Measurements from ENCODE around the gene LRRN3. TPM values are rescaled to one million over a fixed set of nuclear protein-coding genes. Genes with fewer than 3 reads are reported as not detected.

The LRRN3 gene
- total RNA-seq, 1 donor from 2014 or later, result 2.2 TPM

GRCh38 chr7:111096997-111097396 lies 6.1 kb downstream of the LRRN3 start:
- H3K27ac ChIP-seq (ENCODE audit: low read depth, low read length), result no peak overlapping the region
- no peaks in the 10 kb centered on the region for H4K20me1 ChIP-seq (ENCODE audit: insufficient read depth, low read length)
- no peak overlapping the region for H3K9ac ChIP-seq (ENCODE audit: low read length)
- H3K27ac Mint-ChIP-seq (ENCODE audit: unreplicated experiment), result no peak overlapping the region
- H3K36me3 Mint-ChIP-seq (ENCODE audit: low read depth, unreplicated experiment), result no peaks in the 10 kb centered on the region
- H3K4me1 Mint-ChIP-seq (ENCODE audit: low read depth, unreplicated experiment), result peaks cover 27% of the 10 kb centered on the region
- no peaks in the 10 kb centered on the region for H3K36me3 ChIP-seq (ENCODE audit: insufficient read depth, low read length)
- no peaks in the 10 kb centered on the region for H3K27me3 Mint-ChIP-seq (ENCODE audit: low read depth, unreplicated experiment)
- no peak overlapping the region for H3K4me2 ChIP-seq (ENCODE audit: low read length)
- H3K79me2 ChIP-seq (ENCODE audit: insufficient read depth, low read length), result no peaks in the 10 kb centered on the region
- no peak for TF ChIP-seq EZH2 (IDR thresholded peaks at IDR 0.05; ENCODE audit: insufficient read depth, low read length)
- TF ChIP-seq CTCF (IDR thresholded peaks at IDR 0.05; ENCODE audit: insufficient read depth, low read depth, low read length), result no peak
- no peak overlapping the region for H2AFZ ChIP-seq (ENCODE audit: low read depth, low read length)
- H3K9me3 Mint-ChIP-seq (ENCODE audit: unreplicated experiment), result no peaks in the 10 kb centered on the region
- H3K4me1 ChIP-seq (ENCODE audit: insufficient read depth, low read length), result peaks cover under 1% of the 10 kb centered on the region
- FAIRE-seq (no peak), DNase-seq (ENCODE audit: low read depth) (no peak)
- H3K4me3 ChIP-seq (ENCODE audit: insufficient read depth, low read depth, low read length), result no peak overlapping the region
- no peak overlapping the region for H3K4me3 Mint-ChIP-seq (ENCODE audit: unreplicated experiment)
- H3K9me3 ChIP-seq (ENCODE audit: insufficient read depth, low read depth, low read length), result no peaks in the 10 kb centered on the region
- H3K27me3 ChIP-seq (ENCODE audit: insufficient read depth, low read length), result no peaks in the 10 kb centered on the region

DNA sequence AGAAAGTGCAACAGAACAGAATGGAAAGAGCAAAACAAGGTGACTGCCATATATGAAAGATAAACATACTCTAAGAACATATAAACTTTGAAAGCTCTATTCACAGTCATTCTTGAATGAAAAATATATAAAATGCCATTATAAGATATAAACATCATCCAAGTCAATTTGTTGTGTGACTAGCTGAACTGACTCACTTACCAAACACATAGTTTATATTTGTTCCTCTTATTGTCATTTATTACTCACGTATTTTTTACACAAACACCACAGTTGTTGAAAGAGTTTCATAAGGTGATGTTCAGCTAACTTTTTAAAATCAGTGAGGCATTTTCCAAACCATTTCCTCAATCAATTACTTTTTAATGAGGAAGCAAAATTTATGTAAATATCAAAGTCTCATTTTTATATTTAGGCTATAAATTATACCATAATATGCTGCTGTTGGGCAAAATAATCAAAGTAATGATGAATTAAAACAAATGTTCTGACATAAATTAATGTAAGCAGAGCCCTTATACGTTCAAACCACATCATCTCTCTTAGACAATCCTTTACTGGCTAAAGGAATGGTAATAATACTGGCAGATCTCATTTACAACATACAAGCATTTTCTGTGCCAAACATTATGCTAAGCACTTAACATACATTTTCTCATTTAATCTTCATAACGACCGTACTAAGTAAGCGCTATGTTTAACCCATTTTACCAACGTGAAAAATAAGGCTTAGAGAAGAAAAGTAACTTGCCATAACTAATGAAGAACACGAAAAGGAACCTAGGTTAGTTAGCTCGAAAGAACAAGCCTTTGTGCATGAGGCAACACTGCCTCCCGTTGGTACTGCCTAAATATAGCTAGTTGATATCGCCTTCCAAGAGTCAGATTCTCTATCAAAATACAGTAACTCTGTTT lies 7.3 kb downstream of the LRRN3 start:
- H3K9ac ChIP-seq (ENCODE audit: low read length), result no peak overlapping the region
- no peaks in the 10 kb centered on the region for H3K27me3 Mint-ChIP-seq (ENCODE audit: low read depth, unreplicated experiment)
- peaks cover 15% of the 10 kb centered on the region for H3K4me1 Mint-ChIP-seq (ENCODE audit: low read depth, unreplicated experiment)
- FAIRE-seq (no peak), DNase-seq (ENCODE audit: low read depth) (no peak)
- no peaks in the 10 kb centered on the region for H3K27me3 ChIP-seq (ENCODE audit: insufficient read depth, low read length)
- H3K4me1 ChIP-seq (ENCODE audit: insufficient read depth, low read length), result no peaks in the 10 kb centered on the region
- peak overlapping the region; percentile 7 for H3K4me2 ChIP-seq (ENCODE audit: low read length)
- no peak overlapping the region for H3K27ac Mint-ChIP-seq (ENCODE audit: unreplicated experiment)
- H3K9me3 ChIP-seq (ENCODE audit: insufficient read depth, low read depth, low read length), result no peaks in the 10 kb centered on the region
- no peak overlapping the region for H2AFZ ChIP-seq (ENCODE audit: low read depth, low read length)
- no peaks in the 10 kb centered on the region for H3K36me3 ChIP-seq (ENCODE audit: insufficient read depth, low read length)
- no peak overlapping the region for H3K27ac ChIP-seq (ENCODE audit: low read depth, low read length)
- no peaks in the 10 kb centered on the region for H3K79me2 ChIP-seq (ENCODE audit: insufficient read depth, low read length)
- H4K20me1 ChIP-seq (ENCODE audit: insufficient read depth, low read length), result no peaks in the 10 kb centered on the region
- no peak overlapping the region for H3K4me3 ChIP-seq (ENCODE audit: insufficient read depth, low read depth, low read length)
- TF ChIP-seq EZH2 (IDR thresholded peaks at IDR 0.05; ENCODE audit: insufficient read depth, low read length) (no peak), CTCF (IDR thresholded peaks at IDR 0.05; ENCODE audit: insufficient read depth, low read depth, low read length) (peak; percentile 71)
- H3K36me3 Mint-ChIP-seq (ENCODE audit: low read depth, unreplicated experiment), result no peaks in the 10 kb centered on the region
- H3K9me3 Mint-ChIP-seq (ENCODE audit: unreplicated experiment), result no peaks in the 10 kb centered on the region
- no peak overlapping the region for H3K4me3 Mint-ChIP-seq (ENCODE audit: unreplicated experiment)

DNA sequence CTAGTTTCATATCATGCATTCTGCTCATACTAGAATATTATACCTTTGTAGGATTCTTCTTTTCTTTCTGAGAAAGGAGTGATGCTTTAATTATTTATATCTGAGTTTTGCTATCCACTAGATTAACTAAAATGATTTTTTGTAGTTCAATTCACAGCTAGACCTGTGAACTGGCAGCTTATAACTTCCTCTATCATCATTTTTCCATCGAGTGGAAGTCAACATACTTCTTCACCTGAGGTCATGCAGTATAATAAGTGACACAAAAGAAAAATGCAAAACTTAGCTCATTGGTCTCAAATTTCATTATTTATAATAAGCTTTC lies 8.0 kb downstream of the LRRN3 start:
- no peak overlapping the region for H3K4me2 ChIP-seq (ENCODE audit: low read length)

More for the DNA sequence above, 8.0 kb downstream of the LRRN3 start:
- no peaks in the 10 kb centered on the region for H3K9me3 ChIP-seq (ENCODE audit: insufficient read depth, low read depth, low read length)
- TF ChIP-seq CTCF (IDR thresholded peaks at IDR 0.05; ENCODE audit: insufficient read depth, low read depth, low read length) (no peak), EZH2 (IDR thresholded peaks at IDR 0.05; ENCODE audit: insufficient read depth, low read length) (no peak)
- Mint-ChIP-seq H3K27ac (ENCODE audit: unreplicated experiment) (no peak overlapping the region), H3K36me3 (ENCODE audit: low read depth, unreplicated experiment) (no peaks in the 10 kb centered on the region), H3K4me1 (ENCODE audit: low read depth, unreplicated experiment) (peaks cover 10% of the 10 kb centered on the region), H3K4me3 (ENCODE audit: unreplicated experiment) (no peak overlapping the region), H3K27me3 (ENCODE audit: low read depth, unreplicated experiment) (no peaks in the 10 kb centered on the region), H3K9me3 (ENCODE audit: unreplicated experiment) (no peaks in the 10 kb centered on the region)
- no peaks in the 10 kb centered on the region for H4K20me1 ChIP-seq (ENCODE audit: insufficient read depth, low read length)
- no peak for DNase-seq (ENCODE audit: low read depth)
- no peaks in the 10 kb centered on the region for H3K27me3 ChIP-seq (ENCODE audit: insufficient read depth, low read length)
- no peaks in the 10 kb centered on the region for H3K36me3 ChIP-seq (ENCODE audit: insufficient read depth, low read length)
- no peaks in the 10 kb centered on the region for H3K79me2 ChIP-seq (ENCODE audit: insufficient read depth, low read length)
- no peak for FAIRE-seq
- no peak overlapping the region for H3K27ac ChIP-seq (ENCODE audit: low read depth, low read length)
- no peaks in the 10 kb centered on the region for H3K4me1 ChIP-seq (ENCODE audit: insufficient read depth, low read length)
- no peak overlapping the region for H2AFZ ChIP-seq (ENCODE audit: low read depth, low read length)
- no peak overlapping the region for H3K9ac ChIP-seq (ENCODE audit: low read length)
- no peak overlapping the region for H3K4me3 ChIP-seq (ENCODE audit: insufficient read depth, low read depth, low read length)
